Neural progenitor cell (in vitro differentiated cells): ENCODE measurements around the gene ANAPC16.
"Not testable (repeated sequence)": the region's sequence is repeated elsewhere in the genome, so short reads cannot be mapped to it uniquely, and the experiment has no call there.

ENCODE experiments used
- EZH2phosphoT487 ChIP-seq: fragments of 200-600 bp; sonication (generic); IDR thresholded peaks from 2 replicates; pipeline ENCODE4 v1.6.1; 2017; ENCODE audit warnings: antibody characterized with exemption
- TF ChIP-seq, protein P1 (sequence below): fragments of 200-600 bp; sonication (generic); IDR thresholded peaks from 2 replicates; pipeline ENCODE4 v1.5.1; 2017; ENCODE audit warnings: antibody characterized with exemption, mild to moderate bottlenecking

GRCh38 chr10:72224191-72224590 lies 8.4 kb downstream of the ANAPC16 start:
- not testable (repeated sequence) for TF ChIP-seq EZH2phosphoT487
- TF ChIP-seq, protein P1, sequence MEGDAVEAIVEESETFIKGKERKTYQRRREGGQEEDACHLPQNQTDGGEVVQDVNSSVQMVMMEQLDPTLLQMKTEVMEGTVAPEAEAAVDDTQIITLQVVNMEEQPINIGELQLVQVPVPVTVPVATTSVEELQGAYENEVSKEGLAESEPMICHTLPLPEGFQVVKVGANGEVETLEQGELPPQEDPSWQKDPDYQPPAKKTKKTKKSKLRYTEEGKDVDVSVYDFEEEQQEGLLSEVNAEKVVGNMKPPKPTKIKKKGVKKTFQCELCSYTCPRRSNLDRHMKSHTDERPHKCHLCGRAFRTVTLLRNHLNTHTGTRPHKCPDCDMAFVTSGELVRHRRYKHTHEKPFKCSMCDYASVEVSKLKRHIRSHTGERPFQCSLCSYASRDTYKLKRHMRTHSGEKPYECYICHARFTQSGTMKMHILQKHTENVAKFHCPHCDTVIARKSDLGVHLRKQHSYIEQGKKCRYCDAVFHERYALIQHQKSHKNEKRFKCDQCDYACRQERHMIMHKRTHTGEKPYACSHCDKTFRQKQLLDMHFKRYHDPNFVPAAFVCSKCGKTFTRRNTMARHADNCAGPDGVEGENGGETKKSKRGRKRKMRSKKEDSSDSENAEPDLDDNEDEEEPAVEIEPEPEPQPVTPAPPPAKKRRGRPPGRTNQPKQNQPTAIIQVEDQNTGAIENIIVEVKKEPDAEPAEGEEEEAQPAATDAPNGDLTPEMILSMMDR: not testable (repeated sequence)
